ENCODE measurements around the gene SF3A2.

DNA sequence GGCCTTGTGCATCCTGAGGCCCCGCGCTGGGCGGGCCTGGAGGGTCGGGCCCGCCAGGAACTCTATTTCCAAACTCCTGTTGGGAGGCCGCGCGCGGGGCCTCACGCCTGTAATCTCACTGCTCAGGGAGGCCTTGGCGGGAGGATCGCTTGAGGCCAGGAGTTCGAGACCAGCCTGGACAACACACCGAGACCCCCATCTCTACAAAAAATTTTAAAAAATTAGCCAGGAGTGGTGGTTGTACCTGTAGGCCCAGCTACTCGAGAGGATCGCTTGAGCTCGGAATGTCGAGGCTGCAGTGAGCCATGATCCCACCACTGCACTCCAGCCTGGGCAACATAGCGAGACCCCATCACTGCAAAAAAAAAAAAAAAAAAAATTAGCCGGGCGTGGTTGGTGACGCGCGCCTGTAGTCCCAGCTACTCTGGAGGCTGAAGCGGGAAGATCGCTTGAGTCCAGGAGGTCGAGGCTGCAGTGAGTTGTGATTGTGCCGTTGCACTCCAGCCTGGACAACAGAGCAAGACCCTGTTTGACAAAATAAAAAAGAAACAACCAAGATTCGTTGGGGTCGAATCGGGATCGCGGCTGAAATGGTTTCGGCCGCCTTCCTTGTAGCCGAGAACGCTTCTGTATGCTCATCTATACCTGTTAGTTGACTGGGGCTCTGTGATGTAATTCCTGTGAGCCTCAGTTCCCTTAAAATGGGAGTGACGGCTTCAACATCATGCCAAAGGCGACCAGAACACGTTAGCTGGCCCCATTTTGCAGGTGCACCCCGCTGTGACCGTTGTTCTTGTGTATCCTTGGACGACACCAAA is 636 bp downstream of the SF3A2 start:
- TF ChIP-seq ZNF274 (IDR thresholded peaks at IDR 0.05; ENCODE audit: low read depth, low read length) = no peak
- TF ChIP-seq SUZ12 (IDR thresholded peaks at IDR 0.05; ENCODE audit: extremely low read depth, insufficient read depth, insufficient read length) = no peak
- TF ChIP-seq YY1 (IDR thresholded peaks at IDR 0.05; ENCODE audit: insufficient read depth, insufficient read length) = no peak
